Stromal cell of bone marrow (primary cell): ENCODE results near the gene MICA.
"Not testable (repeated sequence)": the region's sequence is repeated elsewhere in the genome, so short reads cannot be mapped to it uniquely, and the experiment has no call there.

ENCODE experiments used
- DNase-seq: peaks from one replicate; pipeline ENCODE4 v3.0.0-alpha.2; 2012; ENCODE audit warnings: low read depth

MICA gene

GRCh38 chr6:31414148-31414770 is 10.9 kb downstream of the MICA start:
- DNase-seq = not testable (repeated sequence)

- DNase-seq = no peak
Measured at GRCh38 chr6:31414771-31415265, 11.4 kb downstream of the MICA start.

DNA sequence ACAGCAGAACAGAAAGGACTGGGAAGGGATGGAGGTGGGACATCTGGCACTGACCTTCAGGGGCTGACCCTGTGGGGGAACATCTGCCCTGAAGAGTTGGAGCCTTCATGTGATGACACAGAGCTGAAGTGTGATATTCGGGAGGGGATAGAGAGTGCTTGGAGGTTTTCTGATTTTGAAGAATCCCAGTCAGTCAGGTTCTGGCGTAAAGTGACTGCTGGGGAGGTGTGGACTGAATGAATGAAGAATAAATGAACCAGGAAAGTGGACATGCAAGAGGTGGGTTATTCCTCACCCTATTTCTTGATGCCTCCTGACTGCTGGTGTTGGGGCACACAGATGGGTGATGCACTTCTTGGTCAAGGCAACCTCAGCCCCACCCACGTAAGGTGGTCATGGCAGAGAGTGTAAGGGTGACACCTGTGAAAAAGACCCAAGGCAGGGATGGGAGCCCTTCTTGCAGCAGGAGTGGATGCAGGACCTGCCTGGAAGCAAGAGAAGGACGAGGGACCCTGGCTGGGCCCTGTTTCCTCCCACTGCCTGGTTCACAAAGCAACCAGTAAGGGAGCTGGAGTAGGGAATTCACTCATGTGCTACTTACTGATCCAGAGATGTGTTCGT is 13.1 kb downstream of the MICA start:
- no peak for DNase-seq

GRCh38 chr6:31418251-31418650 is 14.9 kb downstream of the MICA start:
- no peak for DNase-seq

DNA sequence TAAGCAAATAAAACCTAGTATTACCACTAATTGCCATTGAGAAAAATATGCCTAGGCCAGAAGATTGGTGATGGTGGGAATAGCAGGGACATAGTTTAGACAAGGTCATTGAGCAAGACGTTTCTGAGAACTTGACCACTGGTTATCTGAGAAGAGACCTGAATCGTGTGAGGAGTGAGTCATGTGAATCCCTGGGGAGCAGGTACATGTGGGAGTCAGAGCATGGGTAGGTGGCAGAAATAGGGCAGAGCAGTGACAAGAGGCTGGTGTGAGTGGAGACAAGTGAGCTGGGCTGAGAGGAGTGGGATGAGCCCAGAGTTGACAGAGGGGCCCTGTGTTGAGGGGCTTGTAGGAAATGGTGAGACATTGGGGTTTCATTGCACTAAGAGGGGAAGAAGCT is 16.4 kb downstream of the MICA start:
- DNase-seq = no peak

DNA sequence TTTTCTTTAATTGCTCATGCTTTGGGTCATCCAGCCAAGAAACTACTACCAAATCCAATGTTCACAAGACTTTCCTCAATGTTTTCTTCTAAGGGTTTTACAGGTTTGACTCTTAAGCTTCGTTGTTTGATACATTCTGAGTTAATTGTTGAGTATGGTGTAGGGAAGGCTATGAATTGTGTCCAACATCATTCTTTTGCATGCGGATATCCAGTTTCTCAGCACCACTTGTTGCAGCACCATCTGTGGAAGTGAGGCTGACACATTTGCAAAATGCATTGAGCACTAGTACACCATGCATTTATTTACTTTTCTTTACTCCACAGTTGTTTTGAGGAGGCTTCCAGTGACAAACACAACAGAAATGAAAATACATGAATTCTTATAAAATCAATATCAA is 17.2 kb downstream of the MICA start:
- DNase-seq = no peak

DNA sequence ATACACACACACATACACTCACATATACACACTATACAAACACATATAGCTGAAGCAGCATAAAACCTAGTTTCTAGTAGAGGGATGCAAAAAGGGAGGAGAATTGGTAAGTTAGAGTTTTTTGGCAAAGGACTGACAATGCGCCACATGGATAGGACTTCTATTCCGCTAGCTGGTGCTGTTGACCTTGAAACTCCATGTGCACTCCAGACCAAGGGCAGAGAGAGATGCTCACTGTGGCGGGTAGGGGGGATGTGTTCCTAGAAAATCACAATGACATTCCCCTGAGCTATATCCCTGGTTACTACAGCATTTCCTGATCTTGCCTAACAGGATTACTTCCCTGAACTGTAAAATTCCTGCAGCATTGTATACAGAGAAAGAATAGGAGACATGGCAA is 19.2 kb downstream of the MICA start:
- no peak for DNase-seq

GRCh38 chr6:31423550-31423949 is 20.2 kb downstream of the MICA start:
- DNase-seq = no peak

GRCh38 chr6:31426395-31427354 is 23.3 kb downstream of the MICA start:
- no peak for DNase-seq

DNA sequence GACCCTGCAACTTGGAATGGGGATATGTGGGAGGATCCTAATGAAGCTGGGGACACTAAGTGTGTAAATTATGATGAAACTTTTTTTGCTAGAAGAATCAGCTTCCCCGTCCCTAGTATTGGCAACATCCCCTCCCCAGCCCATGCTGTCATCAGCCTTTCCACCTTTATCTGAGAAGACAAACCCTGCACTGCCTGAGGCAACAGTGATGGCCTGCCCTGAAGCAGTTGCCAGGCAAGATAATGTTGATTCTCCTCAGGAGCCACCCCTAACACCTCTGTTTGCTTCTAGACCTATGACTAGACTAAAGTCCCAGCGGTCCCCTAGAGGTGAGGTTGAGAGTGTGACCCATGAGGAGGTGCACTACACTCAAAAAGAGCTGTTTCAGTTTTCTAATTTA is 27.1 kb downstream of the MICA start:
- DNase-seq = no peak

DNA sequence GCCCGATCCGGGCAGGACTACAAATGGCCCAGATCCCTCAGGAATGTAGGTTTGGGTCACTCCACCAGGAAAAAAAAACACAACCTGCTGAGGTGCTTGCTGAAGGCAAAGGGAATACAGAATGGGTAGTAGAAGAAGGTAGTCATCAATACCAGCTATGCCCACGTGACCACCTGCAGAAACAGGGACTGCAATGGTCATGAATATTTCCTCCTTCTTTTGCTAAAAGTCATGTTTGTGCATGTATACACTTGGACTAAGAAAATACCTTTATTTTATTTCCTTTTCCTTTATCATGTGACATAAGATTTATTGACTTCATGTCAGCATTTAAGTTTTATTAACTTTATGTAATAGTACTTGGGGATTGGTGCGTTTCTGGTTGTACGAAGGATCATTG is 31.7 kb downstream of the MICA start:
- DNase-seq = not testable (repeated sequence)

DNA sequence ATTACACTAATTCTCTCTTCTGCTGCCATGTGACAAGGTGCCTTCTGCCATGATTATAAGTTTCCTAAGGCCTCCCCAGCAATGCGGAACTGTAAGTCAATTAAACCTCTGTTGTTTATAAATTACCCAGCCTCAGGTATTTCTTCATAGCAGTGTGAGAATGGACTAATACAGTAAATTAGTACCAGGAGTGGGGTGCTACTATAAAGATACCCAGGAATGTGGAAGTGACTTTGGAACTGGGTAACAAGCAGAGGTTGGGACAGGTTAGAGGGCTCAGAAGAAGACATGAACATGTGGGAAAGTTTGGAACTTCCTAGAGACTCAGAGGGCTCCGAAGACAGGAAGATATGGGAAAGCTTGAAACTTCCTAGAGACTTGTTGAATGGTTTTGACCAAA is 34.8 kb downstream of the MICA start:
- no peak for DNase-seq

DNA sequence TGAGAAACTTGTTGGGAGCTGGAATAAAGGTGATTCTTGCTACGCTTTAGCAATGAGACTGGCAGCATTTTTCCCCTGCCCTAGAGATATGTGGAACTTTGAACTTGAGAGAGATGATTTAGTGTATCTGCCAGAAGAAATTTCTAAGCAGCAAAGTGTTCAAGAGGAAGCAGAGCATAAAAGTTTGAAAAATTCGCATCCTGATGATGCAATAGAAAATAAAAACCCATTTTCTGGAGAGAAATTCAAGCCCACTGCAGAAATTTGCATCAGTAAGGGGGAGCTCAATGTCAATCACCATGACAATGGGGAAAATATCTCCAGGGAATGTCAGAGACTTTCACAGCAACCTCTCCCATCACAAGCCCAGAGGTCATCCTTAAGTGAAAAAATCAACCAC is 35.3 kb downstream of the MICA start:
- no peak for DNase-seq

- peak; percentile 42 for DNase-seq
Measured at GRCh38 chr6:31441365-31442267, 38.2 kb downstream of the MICA start.

- DNase-seq = no peak
Measured at GRCh38 chr6:31446481-31446880, 43.1 kb downstream of the MICA start.

DNA sequence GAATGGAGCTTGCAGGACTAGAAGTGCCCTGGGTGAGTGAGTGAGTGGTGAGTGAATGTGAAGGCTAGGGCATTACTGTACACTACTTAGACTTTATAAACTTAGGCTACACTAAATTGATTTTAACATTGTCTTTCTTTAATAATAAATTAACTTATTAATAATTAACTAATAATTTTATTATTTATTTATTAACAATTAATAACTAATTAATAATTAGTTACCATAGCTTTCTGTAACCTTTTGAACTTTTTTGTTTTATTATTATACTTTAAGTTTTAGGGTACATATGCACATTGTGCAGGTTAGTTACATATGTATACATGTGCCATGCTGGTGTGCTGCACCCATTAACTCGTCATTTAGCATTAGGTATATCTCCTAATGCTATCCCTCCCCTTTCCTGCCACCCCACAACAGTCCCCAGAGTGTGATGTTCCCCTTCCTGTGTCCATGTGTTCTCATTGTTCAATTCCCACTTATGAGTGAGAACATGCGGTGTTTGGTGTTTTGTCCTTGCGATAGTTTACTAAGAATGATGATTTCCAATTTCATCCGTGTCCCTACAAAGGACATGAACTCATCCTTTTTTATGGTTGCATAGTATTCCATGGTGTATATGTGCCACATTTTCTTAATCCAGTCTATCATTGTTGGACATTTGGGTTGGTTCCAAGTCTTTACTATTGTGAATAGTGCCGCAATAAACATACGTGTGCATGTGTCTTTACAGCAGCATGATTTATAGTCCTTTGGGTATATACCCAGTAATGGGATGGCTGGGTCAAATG is 43.8 kb downstream of the MICA start:
- not testable (repeated sequence) for DNase-seq

GRCh38 chr6:31450751-31451150 is 47.4 kb downstream of the MICA start:
- no peak for DNase-seq

- DNase-seq = no peak
Measured at GRCh38 chr6:31452859-31453258, 49.5 kb downstream of the MICA start.

GRCh38 chr6:31453259-31453658 is 49.9 kb downstream of the MICA start:
- peak; percentile 20 for DNase-seq

DNA sequence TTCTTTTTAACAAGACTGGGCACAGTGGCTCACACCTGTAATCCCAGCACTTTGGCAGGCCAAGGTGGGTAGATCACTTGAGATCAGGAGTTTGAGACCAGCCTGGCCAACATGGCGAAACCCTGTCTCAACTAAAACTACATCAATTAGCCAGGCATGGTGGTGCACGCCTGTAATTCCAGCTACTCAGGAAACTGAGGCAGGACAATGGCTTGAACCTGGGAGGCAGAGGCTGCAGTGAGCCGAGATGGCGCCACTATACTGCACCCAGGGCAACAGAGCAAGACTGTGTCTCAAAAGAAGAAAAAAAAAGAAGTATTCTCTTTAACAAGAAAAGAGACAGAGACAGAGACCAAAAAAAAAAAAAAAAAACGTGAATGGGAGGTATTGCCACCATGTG is 56.5 kb downstream of the MICA start:
- not testable (repeated sequence) for DNase-seq
